Cardiac fibroblast (primary cell): Measurements from ENCODE around the gene EYS.

Source experiments
- DNase-seq, 2 donors: peaks; one replicate each; pipeline versions ENCODE4 v3.0.0 to v3.0.0-alpha.2; 2010; ENCODE audit warnings: low read depth in 2 of 2
- H3K4me3 ChIP-seq, 2 donors: replicated peaks in 1 of 2; 1 replicate in 1 of 2; 2 replicates in 1 of 2; pipeline ENCODE4 v1.5.1; 2011; ENCODE audit warnings: low read depth in 2 of 2, low read length in 2 of 2, mild to moderate bottlenecking in 2 of 2, moderate library complexity in 1 of 2
- TF ChIP-seq, protein P1 (sequence below): IDR thresholded peaks from one replicate; pipeline ENCODE4 v1.5.1; 2011; ENCODE audit warnings: low read depth, mild to moderate bottlenecking, low read length, inconsistent platforms

The EYS gene

DNA sequence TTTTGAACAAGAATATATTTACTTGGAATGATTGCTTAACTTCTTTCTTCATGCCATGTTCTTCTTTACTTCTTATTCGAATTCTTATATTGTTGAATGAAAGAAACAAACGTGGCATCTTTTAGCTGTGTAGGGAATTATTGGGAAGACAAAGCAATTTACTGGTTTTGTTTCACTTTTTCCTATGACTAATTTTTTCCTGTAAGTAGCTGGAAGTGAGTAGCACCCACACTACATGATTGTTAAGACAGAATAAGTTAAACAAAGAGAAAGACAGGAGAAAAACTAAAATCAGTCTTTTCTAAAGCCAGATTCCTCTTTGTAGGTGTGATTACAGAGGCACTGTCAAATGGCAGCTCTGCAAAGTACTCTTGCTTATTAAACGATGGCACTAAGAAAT, 593.4 kb downstream of the EYS start:
- peak; percentile 22 to 27 for DNase-seq
- no peak overlapping the region for H3K4me3 ChIP-seq
- TF ChIP-seq, protein P1, sequence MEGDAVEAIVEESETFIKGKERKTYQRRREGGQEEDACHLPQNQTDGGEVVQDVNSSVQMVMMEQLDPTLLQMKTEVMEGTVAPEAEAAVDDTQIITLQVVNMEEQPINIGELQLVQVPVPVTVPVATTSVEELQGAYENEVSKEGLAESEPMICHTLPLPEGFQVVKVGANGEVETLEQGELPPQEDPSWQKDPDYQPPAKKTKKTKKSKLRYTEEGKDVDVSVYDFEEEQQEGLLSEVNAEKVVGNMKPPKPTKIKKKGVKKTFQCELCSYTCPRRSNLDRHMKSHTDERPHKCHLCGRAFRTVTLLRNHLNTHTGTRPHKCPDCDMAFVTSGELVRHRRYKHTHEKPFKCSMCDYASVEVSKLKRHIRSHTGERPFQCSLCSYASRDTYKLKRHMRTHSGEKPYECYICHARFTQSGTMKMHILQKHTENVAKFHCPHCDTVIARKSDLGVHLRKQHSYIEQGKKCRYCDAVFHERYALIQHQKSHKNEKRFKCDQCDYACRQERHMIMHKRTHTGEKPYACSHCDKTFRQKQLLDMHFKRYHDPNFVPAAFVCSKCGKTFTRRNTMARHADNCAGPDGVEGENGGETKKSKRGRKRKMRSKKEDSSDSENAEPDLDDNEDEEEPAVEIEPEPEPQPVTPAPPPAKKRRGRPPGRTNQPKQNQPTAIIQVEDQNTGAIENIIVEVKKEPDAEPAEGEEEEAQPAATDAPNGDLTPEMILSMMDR = no peak

DNA sequence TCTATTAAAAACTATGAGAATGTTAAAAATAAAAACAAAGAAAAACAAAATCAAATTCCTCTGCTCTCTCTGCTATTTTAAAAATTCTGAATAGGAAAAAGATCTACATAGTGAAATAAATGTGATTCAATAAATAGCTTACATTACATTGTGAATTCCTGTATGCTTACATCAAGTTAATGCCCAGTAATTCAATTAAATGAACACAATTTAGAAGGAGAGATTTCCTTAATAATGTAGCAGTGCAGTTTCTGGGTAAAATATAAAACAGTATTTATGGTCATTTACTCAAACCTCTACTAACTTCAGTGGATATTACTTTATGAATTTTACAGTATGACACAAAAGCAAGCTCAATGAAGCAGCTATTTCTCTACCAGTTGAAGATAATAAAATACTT, 594.6 kb downstream of the EYS start:
- TF ChIP-seq, protein P1 = no peak
- no peak for DNase-seq
- no peak overlapping the region for H3K4me3 ChIP-seq

DNA sequence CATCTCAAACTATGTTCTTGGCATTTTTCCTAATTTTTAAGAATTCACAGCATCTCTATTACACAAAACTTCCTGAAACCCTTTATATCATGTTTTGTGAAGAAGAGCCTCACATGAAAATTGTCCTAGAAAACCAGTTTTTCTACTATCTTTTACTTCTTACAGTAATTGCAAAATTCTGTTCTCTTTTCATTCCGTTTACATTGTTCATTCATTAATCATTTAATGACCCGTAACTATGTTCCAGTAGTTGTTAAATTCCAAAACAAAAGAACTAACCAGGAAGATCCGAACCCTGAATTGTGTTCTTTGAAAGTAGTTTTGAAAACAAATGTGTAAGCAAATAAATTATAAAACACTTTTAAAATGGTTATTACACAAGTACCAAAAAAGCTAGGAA, 597.0 kb downstream of the EYS start:
- TF ChIP-seq, protein P1 = no peak
- DNase-seq = peak in 1 of 2 donors; percentile 1
- no peak overlapping the region for H3K4me3 ChIP-seq

DNA sequence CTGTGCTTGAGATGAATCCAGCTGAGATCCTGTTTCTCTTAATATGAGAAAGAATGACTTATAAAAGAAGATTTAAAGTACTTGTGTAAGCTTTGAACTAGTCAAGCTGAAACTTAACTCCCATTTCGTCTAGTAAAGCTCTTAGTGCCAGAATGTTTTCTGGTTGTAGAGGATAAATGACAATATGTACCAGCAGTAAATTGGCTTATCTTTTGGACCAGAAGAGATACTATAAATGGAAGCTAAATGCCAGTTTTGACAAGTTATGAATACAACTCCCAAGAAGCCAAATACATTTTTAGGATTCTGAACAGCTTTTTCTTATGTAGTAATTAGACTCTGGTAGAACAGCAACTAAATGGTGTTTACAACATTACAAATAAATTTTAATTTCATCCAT, 608.7 kb downstream of the EYS start:
- H3K4me3 ChIP-seq = no peak overlapping the region
- no peak for DNase-seq
- TF ChIP-seq, protein P1 = no peak

DNA sequence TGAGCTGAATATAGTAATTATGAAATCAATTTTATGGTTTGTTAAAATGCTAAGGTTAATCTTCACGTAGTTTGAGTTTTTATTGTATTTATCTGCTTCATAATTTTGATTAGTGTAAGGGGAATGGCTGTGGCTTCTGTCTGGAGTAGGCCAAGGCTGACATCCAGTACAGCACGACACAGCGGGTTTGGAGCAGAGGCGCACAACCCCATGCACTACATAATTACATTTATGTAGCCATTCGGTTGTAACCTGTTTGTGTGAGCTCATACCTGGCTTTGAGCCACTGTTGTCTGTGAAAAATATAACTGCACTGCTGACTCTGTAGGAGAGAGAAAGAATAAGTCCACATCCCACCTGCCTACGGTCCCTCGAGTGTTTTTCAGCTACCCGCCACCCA, 615.5 kb downstream of the EYS start:
- TF ChIP-seq, protein P1 = no peak
- H3K4me3 ChIP-seq = no peak overlapping the region
- no peak for DNase-seq

DNA sequence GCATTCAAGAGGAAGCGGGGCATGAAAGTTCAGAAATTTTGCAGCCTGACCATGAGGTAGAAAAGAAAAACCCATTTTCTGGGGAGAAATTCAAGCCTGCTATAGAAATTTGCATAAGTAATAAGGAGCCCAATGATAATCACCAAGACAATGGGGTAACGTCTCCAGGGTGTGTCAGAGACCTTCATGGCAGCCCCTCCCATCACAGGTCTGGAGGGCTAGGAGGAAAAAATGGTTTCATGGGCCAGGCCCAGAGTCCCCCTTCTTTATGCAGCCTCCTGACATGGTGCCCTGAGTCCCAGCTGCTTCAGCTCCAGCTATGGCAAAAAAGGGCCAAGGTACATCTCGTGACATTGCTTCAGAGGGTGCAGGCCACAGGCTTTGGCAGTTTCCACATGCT, 618.5 kb downstream of the EYS start:
- DNase-seq = no peak
- no peak overlapping the region for H3K4me3 ChIP-seq
- TF ChIP-seq, protein P1 = no peak

DNA sequence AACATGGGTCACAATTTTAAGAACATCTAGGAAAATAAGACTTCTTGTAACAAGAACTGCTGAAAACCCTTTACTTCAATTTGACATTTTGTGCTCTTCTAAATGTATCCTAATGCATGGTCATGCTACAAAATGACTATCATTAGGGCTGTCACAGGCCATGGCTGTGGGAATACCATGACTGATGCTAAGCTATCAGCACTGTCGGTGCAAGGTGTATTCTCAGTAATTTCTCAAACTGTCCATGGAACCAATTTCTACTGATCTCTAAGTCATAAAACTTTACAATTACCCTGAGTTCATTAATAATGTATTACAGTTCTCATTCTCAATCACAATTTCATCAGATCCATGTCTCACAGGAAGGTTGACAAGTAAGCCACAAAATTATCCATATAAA, 625.3 kb downstream of the EYS start:
- DNase-seq = no peak
- H3K4me3 ChIP-seq = no peak overlapping the region
- TF ChIP-seq, protein P1 = no peak
